K562 (cell line): Measurements from ENCODE around the gene PRLHR. TPM values are rescaled to one million over a fixed set of nuclear protein-coding genes. Genes with fewer than 3 reads are reported as not detected.

Source experiments
- ATAC-seq: fragments of 200-7000 bp; cut with Tn5 transposase; 3 replicates; pipeline ENCODE4 v1.9.1; 2020; ENCODE audit warnings: moderate library complexity
- BruUV-seq: library from RNA; stranded (reverse); fragments of 400-500 nt; replicated peaks from 2 replicates; lab custom pipeline; 2021; lab: Mats Ljungman, UMichigan
- CTCF ChIA-PET: fragments of 300-600 bp; formaldehyde crosslinking; extraction: SDS; loops from one replicate; lab custom pipeline; 2021; ENCODE audit warnings: low intra/inter-chr PET ratio; lab: Yijun Ruan, JAX
- POLR2A ChIA-PET: fragments of 300-600, 350-650 bp; sonication (Branson Sonifier 250); formaldehyde crosslinking; extraction: SDS; loops from one replicate; lab custom pipeline; 2021; ENCODE audit warnings: antibody characterized with exemption, inconsistent platforms; lab: Yijun Ruan, JAX
- DNase-seq, 4 experiments: peaks; one replicate each; pipeline versions ENCODE4 v3.0.0 to v3.0.0-alpha.2; 2011 to 2018; ENCODE audit warnings: low spot score in 3 of 4, mixed read lengths in 3 of 4; ENCODE audit errors: extremely low read depth in 1 of 4
- FAIRE-seq: peaks from 2 replicates; lab custom pipeline; 2011; peaks lifted over from hg19 to GRCh38; lab: Jason Lieb, UNC
- H2AFZ ChIP-seq: 2 replicates; pipeline ENCODE4 v1.6.0; 2011; ENCODE audit warnings: low read depth, low read length, control low read depth, inconsistent platforms
- H3K27ac ChIP-seq: fragments of 200-600 bp; 3 replicates; pipeline ENCODE4 v1.8.0; 2011; ENCODE audit warnings: low read depth, mild to moderate bottlenecking, control low read depth, inconsistent platforms, low read length, moderate library complexity, mixed read lengths; ENCODE audit errors: extremely low read depth
- H3K27me3 ChIP-seq, 2 experiments: fragments of 300-600 bp in 1 of 2; 2 replicates in 1 of 2; 3 replicates in 1 of 2; pipeline versions ENCODE4 v1.6.0 to v1.8.0; 2011; ENCODE audit warnings: inconsistent platforms in 2 of 2, low read length in 2 of 2, mild to moderate bottlenecking in 1 of 2, mixed read lengths in 1 of 2, moderate library complexity in 1 of 2; ENCODE audit not compliant: control insufficient read depth in 2 of 2, insufficient read depth in 2 of 2
- H3K36me3 ChIP-seq: fragments of 300-600 bp; 3 replicates; pipeline ENCODE4 v1.8.0; 2011; ENCODE audit warnings: mild to moderate bottlenecking, low read length, inconsistent platforms; ENCODE audit not compliant: control insufficient read depth, insufficient read depth
- H3K4me1 ChIP-seq, 2 experiments: fragments of 200-600 bp in 1 of 2; replicated peaks in 1 of 2; 2 replicates in 1 of 2; 3 replicates in 1 of 2; pipeline versions ENCODE4 v1.5.1 to v1.8.0; 2011; ENCODE audit warnings: inconsistent platforms in 2 of 2, low read length in 2 of 2, mild to moderate bottlenecking in 1 of 2, mixed read lengths in 1 of 2, moderate library complexity in 1 of 2; ENCODE audit not compliant: control insufficient read depth in 2 of 2, insufficient read depth in 2 of 2
- H3K4me2 ChIP-seq: 2 replicates; pipeline ENCODE4 v1.6.1; 2011; ENCODE audit warnings: low read length, control low read depth, inconsistent platforms, mixed read lengths; ENCODE audit not compliant: insufficient read depth
- H3K4me3 ChIP-seq: fragments of 200-600 bp; sonication (generic), shearing (Covaris generic); 2 replicates; pipeline ENCODE4 v1.5.1; 2016; ENCODE audit warnings: control low read depth, inconsistent platforms
- H3K79me2 ChIP-seq: fragments of 200-600 bp; 3 replicates; pipeline ENCODE4 v1.8.0; 2011; ENCODE audit warnings: low read length, inconsistent platforms; ENCODE audit not compliant: control insufficient read depth, insufficient read depth
- H3K9ac ChIP-seq, 2 experiments: 2 replicates each; pipeline versions ENCODE4 v1.6.0 to v1.6.1; 2011; ENCODE audit warnings: low read depth in 2 of 2, low read length in 2 of 2, control low read depth in 1 of 2, inconsistent platforms in 1 of 2, mild to moderate bottlenecking in 1 of 2, mixed read lengths in 1 of 2; ENCODE audit not compliant: insufficient read depth in 1 of 2
- H3K9me1 ChIP-seq: one replicate; pipeline ENCODE4 v1.6.0; 2011; ENCODE audit warnings: inconsistent platforms, mild to moderate bottlenecking, low read length, moderate library complexity; ENCODE audit not compliant: control insufficient read depth, insufficient read depth
- H3K9me3 ChIP-seq: replicated peaks from 2 replicates; pipeline ENCODE4 v1.5.1; 2011; ENCODE audit warnings: low read depth, low read length, inconsistent platforms; ENCODE audit not compliant: control insufficient read depth, insufficient read depth
- H4K20me1 ChIP-seq: replicated peaks from 2 replicates; pipeline ENCODE4 v1.6.1; 2011; ENCODE audit warnings: low read length, inconsistent platforms, mixed read lengths; ENCODE audit not compliant: control insufficient read depth, insufficient read depth
- CBX2 ChIP-seq: fragments of 200-600 bp; sonication (generic); IDR thresholded peaks from one replicate; pipeline ENCODE4 v1.6.1; 2012; ENCODE audit warnings: mild to moderate bottlenecking, low read length, inconsistent platforms; ENCODE audit not compliant: insufficient read depth, poor library complexity, severe bottlenecking
- CREB5 ChIP-seq: fragments of 250-450 bp; sonication (Bioruptor Pico); IDR thresholded peaks from 2 replicates; pipeline ENCODE4 v1.5.0; 2020; ENCODE audit warnings: mild to moderate bottlenecking
- CREM ChIP-seq: IDR thresholded peaks from 2 replicates; pipeline ENCODE4 v1.6.1; 2014; ENCODE audit warnings: antibody characterized with exemption, low read depth
- ELK3 ChIP-seq: fragments of 450-650 bp; formaldehyde crosslinking; IDR thresholded peaks from 2 replicates; pipeline ENCODE4 v1.4.0; 2020; ENCODE audit warnings: mild to moderate bottlenecking
- EWSR1 ChIP-seq: fragments of 450-650 bp; IDR thresholded peaks from 2 replicates; pipeline ENCODE4 v1.6.1; 2018; ENCODE audit warnings: borderline replicate concordance, mild to moderate bottlenecking, low read depth, moderate library complexity; ENCODE audit not compliant: partially characterized antibody
- FOXJ3 ChIP-seq: sonication (generic); formaldehyde crosslinking; IDR thresholded peaks from 2 replicates; pipeline ENCODE4 v1.4.0; 2020; ENCODE audit warnings: mild to moderate bottlenecking, missing genetic modification reagents
- FOXP1 ChIP-seq: sonication (generic); formaldehyde crosslinking; IDR thresholded peaks from 2 replicates; pipeline ENCODE4 v1.8.0; 2022; ENCODE audit warnings: mild to moderate bottlenecking, missing genetic modification reagents
- NEUROD1 ChIP-seq: fragments of 150-350 bp; IDR thresholded peaks from 2 replicates; pipeline ENCODE4 v1.6.1; 2014; ENCODE audit warnings: borderline replicate concordance, low read length, low read depth; ENCODE audit not compliant: partially characterized antibody
- RB1 ChIP-seq: fragments of 450-650 bp; IDR thresholded peaks from 2 replicates; pipeline ENCODE4 v1.6.1; 2017; ENCODE audit warnings: low read depth, mild to moderate bottlenecking
- RBM14 ChIP-seq: fragments of 200-400 bp; formaldehyde crosslinking; IDR thresholded peaks from 2 replicates; pipeline ENCODE4 v1.6.1; 2018; ENCODE audit warnings: low read depth, mild to moderate bottlenecking, low read length, moderate library complexity, borderline replicate concordance; ENCODE audit not compliant: insufficient read depth
- RBM22 ChIP-seq: fragments of 200-400 bp; formaldehyde crosslinking; IDR thresholded peaks from 2 replicates; pipeline ENCODE4 v1.6.1; 2018; ENCODE audit warnings: low read length, low read depth; ENCODE audit not compliant: poor library complexity, severe bottlenecking
- TCF7L2 ChIP-seq: fragments of 150-350 bp; IDR thresholded peaks from 2 replicates; pipeline ENCODE4 v1.6.1; 2016; ENCODE audit warnings: low read depth, mild to moderate bottlenecking, low read length, moderate library complexity
- ZNF121 ChIP-seq: sonication (generic); formaldehyde crosslinking; conservative IDR thresholded peaks from 2 replicates; pipeline ENCODE4 v1.8.0; 2022; ENCODE audit warnings: missing genetic modification reagents
- ZNF57 ChIP-seq: fragments of 450-650 bp; formaldehyde crosslinking; IDR thresholded peaks from 2 replicates; pipeline ENCODE4 v1.4.0; 2020; ENCODE audit warnings: mild to moderate bottlenecking, moderate library complexity
- ZNF79 ChIP-seq: fragments of 250-450 bp; sonication (Bioruptor Pico); IDR thresholded peaks from 2 replicates; pipeline ENCODE4 v1.4.0; 2020; ENCODE audit warnings: low read depth, mild to moderate bottlenecking, moderate library complexity
- WGBS: fragments of 100-300 bp; shearing (Covaris generic); methylation state at CpG from one replicate; pipeline ENCODE4 v1.1.6; 2016; ENCODE audit warnings: low coverage, mixed read lengths; ENCODE audit not compliant: insufficient coverage; ENCODE audit errors: missing lambda C conversion rate; 5-methylcytosine and 5-hydroxymethylcytosine counted together
- in situ Hi-C: fragments of 300-500 bp; cut with MboI; formaldehyde crosslinking; loops from 4 replicates; pipeline ENCODE4 v1.15.0; 2018; ENCODE audit warnings: inconsistent platforms, mixed read lengths
- intact Hi-C: fragments of 100-400 bp; cut with micrococcal nuclease; formaldehyde crosslinking; loops from 2 replicates; pipeline ENCODE4 v1.14.2; 2022
- polyA plus RNA-seq, 8 experiments: library from polyadenylated mRNA; depleted of rRNA in 4 of 8; stranded (reverse) in 5 of 8; unstranded in 3 of 8; fragments of >200 nt; fragmentation: Nextera tagmentation in 2 of 8; fragmentation: Illumina TruSeq in 1 of 8; extraction: Ambion mirVana in 2 of 8; extraction: Trizol in 1 of 8; gene quantifications; 2 replicates each; pipeline versions ENCODE4 v1.2.1 to v1.2.3, GENCODE V29; 2011 to 2014; ENCODE audit warnings: inconsistent platforms in 1 of 8, missing spikeins in 1 of 8
- total RNA-seq, 7 experiments: library from RNA; depleted of rRNA in 6 of 7; stranded (reverse); fragments of >200 nt in 6 of 7; fragmentation: Illumina TruSeq in 2 of 7; extraction: Trizol in 2 of 7; gene quantifications; 2 replicates each; pipeline versions ENCODE4 v1.2.1 to v1.2.3, GENCODE V29; 2011 to 2021; ENCODE audit warnings: low replicate concordance in 1 of 7
- TF ChIP-seq, protein P1 (sequence below): fragments of 450-650 bp; conservative IDR thresholded peaks from 2 replicates; pipeline ENCODE4 v1.6.1; 2016; ENCODE audit warnings: missing genetic modification characterization, low read depth, mild to moderate bottlenecking, control low read depth, missing compliant biosample characterization
- TF ChIP-seq, protein P2 (sequence below): fragments of 250-450 bp; sonication (Bioruptor Pico); IDR thresholded peaks from 2 replicates; pipeline ENCODE4 v1.8.0; 2022; ENCODE audit warnings: inconsistent platforms
- TF ChIP-seq, protein P3 (sequence below): fragments of 250-450 bp; sonication (Bioruptor Pico); IDR thresholded peaks from 2 replicates; pipeline ENCODE4 v1.8.0; 2021; ENCODE audit warnings: moderate library complexity, mild to moderate bottlenecking, inconsistent platforms

Gene PRLHR
- total and polyA plus RNA-seq, 9 of the 15 experiments (the other 6 are each of a cell fraction or from before 2014, with no cell fraction given): not detected

GRCh38 chr10:118638680-118639079, 43.2 kb upstream of the PRLHR start:
- H3K4me1 ChIP-seq: no peaks in the 10 kb centered on the region
- H3K9me1 ChIP-seq: no peaks in the 10 kb centered on the region
- no peaks in the 10 kb centered on the region for H3K36me3 ChIP-seq
- H3K9ac ChIP-seq: no peak overlapping the region
- H3K9me3 ChIP-seq: no peaks in the 10 kb centered on the region
- no peak for DNase-seq
- FAIRE-seq: no peak
- ChIA-PET CTCF (no interaction called here), POLR2A (no interaction called here)
- no peak overlapping the region for H3K4me2 ChIP-seq
- TF ChIP-seq FOXJ3 (CRISPR knock-in tag): no peak
- TF ChIP-seq, protein P1, sequence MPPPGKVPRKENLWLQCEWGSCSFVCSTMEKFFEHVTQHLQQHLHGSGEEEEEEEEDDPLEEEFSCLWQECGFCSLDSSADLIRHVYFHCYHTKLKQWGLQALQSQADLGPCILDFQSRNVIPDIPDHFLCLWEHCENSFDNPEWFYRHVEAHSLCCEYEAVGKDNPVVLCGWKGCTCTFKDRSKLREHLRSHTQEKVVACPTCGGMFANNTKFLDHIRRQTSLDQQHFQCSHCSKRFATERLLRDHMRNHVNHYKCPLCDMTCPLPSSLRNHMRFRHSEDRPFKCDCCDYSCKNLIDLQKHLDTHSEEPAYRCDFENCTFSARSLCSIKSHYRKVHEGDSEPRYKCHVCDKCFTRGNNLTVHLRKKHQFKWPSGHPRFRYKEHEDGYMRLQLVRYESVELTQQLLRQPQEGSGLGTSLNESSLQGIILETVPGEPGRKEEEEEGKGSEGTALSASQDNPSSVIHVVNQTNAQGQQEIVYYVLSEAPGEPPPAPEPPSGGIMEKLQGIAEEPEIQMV (tag): no peak
- TF ChIP-seq EWSR1: no peak
- TF ChIP-seq, protein P2, sequence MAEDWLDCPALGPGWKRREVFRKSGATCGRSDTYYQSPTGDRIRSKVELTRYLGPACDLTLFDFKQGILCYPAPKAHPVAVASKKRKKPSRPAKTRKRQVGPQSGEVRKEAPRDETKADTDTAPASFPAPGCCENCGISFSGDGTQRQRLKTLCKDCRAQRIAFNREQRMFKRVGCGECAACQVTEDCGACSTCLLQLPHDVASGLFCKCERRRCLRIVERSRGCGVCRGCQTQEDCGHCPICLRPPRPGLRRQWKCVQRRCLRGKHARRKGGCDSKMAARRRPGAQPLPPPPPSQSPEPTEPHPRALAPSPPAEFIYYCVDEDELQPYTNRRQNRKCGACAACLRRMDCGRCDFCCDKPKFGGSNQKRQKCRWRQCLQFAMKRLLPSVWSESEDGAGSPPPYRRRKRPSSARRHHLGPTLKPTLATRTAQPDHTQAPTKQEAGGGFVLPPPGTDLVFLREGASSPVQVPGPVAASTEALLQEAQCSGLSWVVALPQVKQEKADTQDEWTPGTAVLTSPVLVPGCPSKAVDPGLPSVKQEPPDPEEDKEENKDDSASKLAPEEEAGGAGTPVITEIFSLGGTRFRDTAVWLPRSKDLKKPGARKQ (CRISPR knock-in tag): no peak
- TF ChIP-seq CREB5 (CRISPR knock-in tag): no peak
- TF ChIP-seq RBM14: no peak
- no peak for TF ChIP-seq ZNF57
- no peak for TF ChIP-seq RB1
- TF ChIP-seq TCF7L2: no peak
- no peak for TF ChIP-seq ELK3
- TF ChIP-seq CREM: no peak
- TF ChIP-seq, protein P3, sequence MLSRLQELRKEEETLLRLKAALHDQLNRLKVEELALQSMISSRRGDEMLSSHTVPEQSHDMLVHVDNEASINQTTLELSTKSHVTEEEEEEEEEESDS (CRISPR knock-in tag): no peak
- no peak for TF ChIP-seq RBM22
- TF ChIP-seq CBX2: no peak
- TF ChIP-seq NEUROD1: no peak
- no peak for TF ChIP-seq FOXP1
- TF ChIP-seq ZNF121 (CRISPR knock-in tag): no peak
- TF ChIP-seq ZNF79: no peak
- H3K4me3 ChIP-seq: no peak overlapping the region
- no peak for ATAC-seq
- BruUV-seq: no TSS peak
- no peaks in the 10 kb centered on the region for H4K20me1 ChIP-seq
- 0% methylated on average over 5 of the region's 9 CpGs for WGBS
- no peak overlapping the region for H3K27ac ChIP-seq
- H3K79me2 ChIP-seq: no peaks in the 10 kb centered on the region
- in situ Hi-C loops: no loop called here
- H3K27me3 ChIP-seq: peaks cover 0 to 8% of the 10 kb centered on the region in 2 experiments; a peak in 2 of 5 replicates
- intact Hi-C loops: no loop called here
- no peak overlapping the region for H2AFZ ChIP-seq
